A673 (cell line): ENCODE measurements around the gene SUN5. TPM values are rescaled to one million over a fixed set of nuclear protein-coding genes. Genes with fewer than 3 reads are reported as not detected.
"Not testable (repeated sequence)": the region's sequence is repeated elsewhere in the genome, so short reads cannot be mapped to it uniquely, and the experiment has no call there.

ENCODE experiments used
- BruUV-seq: library from RNA; stranded (reverse); fragments of 400-500 nt; replicated peaks from 2 replicates; lab custom pipeline; 2021; lab: Mats Ljungman, UMichigan
- CTCF ChIA-PET: fragments of 300-600 bp; sonication (Branson Sonifier 250); formaldehyde crosslinking; loops from one replicate; lab custom pipeline; 2022; ENCODE audit warnings: antibody characterized with exemption; lab: Charles Lee
- POLR2A ChIA-PET: fragments of 300-600 bp; sonication (Branson Sonifier 250); formaldehyde crosslinking; loops from one replicate; lab custom pipeline; 2022; ENCODE audit warnings: antibody characterized with exemption; ENCODE audit not compliant: low non-redundant PET; lab: Charles Lee
- DNase-seq: peaks from one replicate; pipeline ENCODE4 v3.0.0-alpha.2; 2015; ENCODE audit warnings: low spot score
- H3K27ac ChIP-seq: fragments of 200-600 bp; sonication (generic); 2 replicates; pipeline ENCODE4 v1.5.1; 2016; ENCODE audit warnings: mixed run types, low read depth, mild to moderate bottlenecking, mixed read lengths, antibody characterized with exemption, low read length; ENCODE audit not compliant: poor library complexity, severe bottlenecking
- H3K27me3 ChIP-seq: fragments of 200-600 bp; sonication (generic); replicated peaks from 2 replicates; pipeline ENCODE4 v1.6.1; 2017; ENCODE audit warnings: mixed run types, low read depth, mild to moderate bottlenecking, mixed read lengths, antibody characterized with exemption, low read length; ENCODE audit not compliant: insufficient read depth, poor library complexity
- H3K36me3 ChIP-seq: fragments of 200-600 bp; sonication (generic); 2 replicates; pipeline ENCODE4 v1.6.1; 2016; ENCODE audit warnings: mixed run types, mild to moderate bottlenecking, mixed read lengths, antibody characterized with exemption, low read length; ENCODE audit not compliant: insufficient read depth, poor library complexity, severe bottlenecking
- H3K4me1 ChIP-seq: fragments of 200-600 bp; sonication (generic); 2 replicates; pipeline ENCODE4 v1.6.1; 2017; ENCODE audit warnings: mixed run types, mild to moderate bottlenecking, mixed read lengths, antibody characterized with exemption, low read length; ENCODE audit not compliant: insufficient read depth, poor library complexity, severe bottlenecking
- H3K4me3 ChIP-seq: fragments of 200-600 bp; sonication (generic); 2 replicates; pipeline ENCODE4 v1.5.1; 2016; ENCODE audit warnings: low read depth, mixed run types, mild to moderate bottlenecking, mixed read lengths, low read length; ENCODE audit not compliant: poor library complexity, severe bottlenecking
- H3K9me3 ChIP-seq: fragments of 200-600 bp; sonication (generic); 2 replicates; pipeline ENCODE4 v1.6.1; 2016; ENCODE audit warnings: mixed run types, low read depth, mild to moderate bottlenecking, mixed read lengths, antibody characterized with exemption, low read length; ENCODE audit not compliant: poor library complexity, severe bottlenecking
- EZH2 ChIP-seq: fragments of 200-600 bp; sonication (generic); IDR thresholded peaks from 2 replicates; pipeline ENCODE4 v1.6.1; 2017; ENCODE audit warnings: borderline replicate concordance, low read depth, mild to moderate bottlenecking, mixed read lengths, antibody characterized with exemption, low read length; ENCODE audit not compliant: poor library complexity, severe bottlenecking
- intact Hi-C: fragments of 100-400 bp; cut with micrococcal nuclease; formaldehyde crosslinking; loops from one replicate; pipeline ENCODE4 v1.10.0; 2022; ENCODE audit not compliant: unreplicated experiment
- total RNA-seq: library from RNA; stranded (reverse); gene quantifications from 2 replicates; pipeline ENCODE4 v1.2.3, GENCODE V29; 2021
- TF ChIP-seq, protein P1 (sequence below): fragments of 300-800, 200-600 bp; sonication (generic); conservative IDR thresholded peaks from 2 replicates; pipeline ENCODE4 v1.5.1; 2017; ENCODE audit warnings: low read depth, mild to moderate bottlenecking, antibody characterized with exemption, low read length, moderate library complexity, mixed read lengths

The SUN5 gene
- total RNA-seq, 1 experiment from 2014 or later, result not detected

DNA sequence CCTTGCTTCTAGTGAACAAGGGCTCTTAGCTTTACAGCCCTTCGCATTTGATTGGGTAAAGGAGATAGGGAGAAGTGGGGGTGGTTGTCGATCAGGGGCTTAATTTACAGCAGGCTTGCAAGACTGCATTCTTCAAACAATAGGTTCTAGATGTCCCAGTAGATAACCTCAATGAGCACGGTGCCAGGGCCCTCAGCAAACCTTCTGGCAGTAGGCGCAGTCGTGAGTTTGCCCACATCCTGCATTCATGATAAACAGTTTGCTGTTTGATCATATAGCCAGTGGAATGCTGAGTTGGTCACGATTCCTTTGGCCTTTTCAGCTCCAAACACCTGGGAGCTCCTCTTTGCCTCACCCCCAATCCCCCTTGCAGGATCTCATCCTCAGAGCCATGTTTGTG lies 27.5 kb downstream of the SUN5 start:
- H3K4me3 ChIP-seq, result no peak overlapping the region
- TF ChIP-seq EZH2, result no peak
- TF ChIP-seq, protein P1, sequence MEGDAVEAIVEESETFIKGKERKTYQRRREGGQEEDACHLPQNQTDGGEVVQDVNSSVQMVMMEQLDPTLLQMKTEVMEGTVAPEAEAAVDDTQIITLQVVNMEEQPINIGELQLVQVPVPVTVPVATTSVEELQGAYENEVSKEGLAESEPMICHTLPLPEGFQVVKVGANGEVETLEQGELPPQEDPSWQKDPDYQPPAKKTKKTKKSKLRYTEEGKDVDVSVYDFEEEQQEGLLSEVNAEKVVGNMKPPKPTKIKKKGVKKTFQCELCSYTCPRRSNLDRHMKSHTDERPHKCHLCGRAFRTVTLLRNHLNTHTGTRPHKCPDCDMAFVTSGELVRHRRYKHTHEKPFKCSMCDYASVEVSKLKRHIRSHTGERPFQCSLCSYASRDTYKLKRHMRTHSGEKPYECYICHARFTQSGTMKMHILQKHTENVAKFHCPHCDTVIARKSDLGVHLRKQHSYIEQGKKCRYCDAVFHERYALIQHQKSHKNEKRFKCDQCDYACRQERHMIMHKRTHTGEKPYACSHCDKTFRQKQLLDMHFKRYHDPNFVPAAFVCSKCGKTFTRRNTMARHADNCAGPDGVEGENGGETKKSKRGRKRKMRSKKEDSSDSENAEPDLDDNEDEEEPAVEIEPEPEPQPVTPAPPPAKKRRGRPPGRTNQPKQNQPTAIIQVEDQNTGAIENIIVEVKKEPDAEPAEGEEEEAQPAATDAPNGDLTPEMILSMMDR, result no peak
- BruUV-seq, result no TSS peak
- ChIA-PET CTCF (no interaction called here), POLR2A (no interaction called here)
- no peaks in the 10 kb centered on the region for H3K9me3 ChIP-seq
- no peaks in the 10 kb centered on the region for H3K36me3 ChIP-seq
- no peak overlapping the region for H3K27ac ChIP-seq
- no peaks in the 10 kb centered on the region for H3K4me1 ChIP-seq
- no peaks in the 10 kb centered on the region for H3K27me3 ChIP-seq
- DNase-seq, result no peak
- intact Hi-C loops, result no loop called here

DNA sequence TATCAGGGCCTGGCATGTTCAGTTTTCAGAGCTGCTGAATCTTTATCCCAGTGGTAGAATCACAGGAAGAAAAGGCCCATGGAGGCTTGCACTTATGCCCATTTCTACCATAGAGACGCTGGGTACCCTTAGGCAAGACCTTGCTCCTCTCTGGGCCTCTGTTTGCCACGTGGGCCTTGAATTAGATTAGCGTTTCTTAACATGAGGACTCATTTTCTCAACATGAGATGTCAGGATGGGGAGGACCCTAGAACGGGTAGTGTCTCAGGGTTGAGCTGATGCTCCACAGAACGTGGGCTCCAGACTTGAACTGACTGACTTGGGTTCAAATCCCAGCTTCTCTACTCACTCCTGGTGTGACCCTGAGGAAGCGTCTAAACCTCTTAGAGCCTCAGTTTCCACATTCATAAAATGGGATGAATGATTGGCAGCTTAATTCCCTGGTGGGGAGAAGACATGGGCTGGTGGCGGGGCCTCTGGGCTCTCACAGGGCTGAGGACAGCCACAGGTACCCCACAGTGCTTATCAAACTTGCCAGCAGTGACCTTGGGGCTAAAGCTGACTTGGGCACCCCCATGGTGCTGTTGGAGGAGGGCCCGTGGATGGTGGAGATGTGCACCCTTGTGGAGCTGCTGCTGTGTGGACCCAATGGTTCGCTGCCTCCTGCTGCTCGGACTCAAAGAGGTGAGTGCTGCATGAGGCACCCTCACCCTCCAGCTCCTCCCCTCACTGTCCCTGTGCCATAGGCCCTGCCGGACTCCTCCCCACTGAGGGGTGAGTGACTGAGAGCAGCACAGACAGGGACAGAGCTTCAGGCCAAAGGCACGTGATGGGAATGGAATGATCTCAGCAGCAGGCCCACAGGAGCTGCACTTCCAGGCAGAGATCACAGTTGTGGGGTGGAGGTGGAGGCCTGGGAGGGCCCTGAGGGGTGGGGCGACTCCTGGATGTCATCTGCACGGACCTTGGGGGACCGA lies 28.2 kb downstream of the SUN5 start:
- no peak for TF ChIP-seq EZH2
- TF ChIP-seq, protein P1, result no peak
- no peaks in the 10 kb centered on the region for H3K27me3 ChIP-seq
- no peak for DNase-seq
- H3K4me1 ChIP-seq, result no peaks in the 10 kb centered on the region
- intact Hi-C loops, result no loop called here
- BruUV-seq, result no TSS peak
- H3K9me3 ChIP-seq, result no peaks in the 10 kb centered on the region
- no peak overlapping the region for H3K4me3 ChIP-seq
- no peaks in the 10 kb centered on the region for H3K36me3 ChIP-seq
- CTCF ChIA-PET, result no interaction called here
- POLR2A ChIA-PET, result no interaction called here
- no peak overlapping the region for H3K27ac ChIP-seq

DNA sequence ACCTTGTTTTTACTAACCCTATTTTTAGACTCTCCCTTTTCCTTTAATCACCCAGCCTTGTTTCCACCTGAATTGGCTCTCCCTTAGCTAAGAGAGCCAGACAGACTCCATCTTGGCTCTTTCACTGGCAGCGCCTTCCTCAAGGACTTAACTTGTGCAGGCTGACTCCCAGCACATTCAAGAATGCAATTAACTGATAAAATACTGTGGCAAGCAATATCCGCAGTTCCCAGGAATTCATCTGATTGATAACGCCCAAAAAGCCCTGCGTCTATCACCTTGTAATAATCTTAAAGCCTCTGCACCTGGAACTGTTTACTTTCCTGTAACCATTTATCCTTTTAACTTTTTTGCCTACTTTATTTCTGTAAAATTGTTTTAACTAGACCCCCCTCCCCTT lies 29.1 kb downstream of the SUN5 start:
- POLR2A ChIA-PET, intact Hi-C loops, H3K27ac ChIP-seq, H3K9me3 ChIP-seq, DNase-seq, CTCF ChIA-PET, H3K4me3 ChIP-seq, BruUV-seq, H3K4me1 ChIP-seq, H3K27me3 ChIP-seq, H3K36me3 ChIP-seq: not testable (repeated sequence)

DNA sequence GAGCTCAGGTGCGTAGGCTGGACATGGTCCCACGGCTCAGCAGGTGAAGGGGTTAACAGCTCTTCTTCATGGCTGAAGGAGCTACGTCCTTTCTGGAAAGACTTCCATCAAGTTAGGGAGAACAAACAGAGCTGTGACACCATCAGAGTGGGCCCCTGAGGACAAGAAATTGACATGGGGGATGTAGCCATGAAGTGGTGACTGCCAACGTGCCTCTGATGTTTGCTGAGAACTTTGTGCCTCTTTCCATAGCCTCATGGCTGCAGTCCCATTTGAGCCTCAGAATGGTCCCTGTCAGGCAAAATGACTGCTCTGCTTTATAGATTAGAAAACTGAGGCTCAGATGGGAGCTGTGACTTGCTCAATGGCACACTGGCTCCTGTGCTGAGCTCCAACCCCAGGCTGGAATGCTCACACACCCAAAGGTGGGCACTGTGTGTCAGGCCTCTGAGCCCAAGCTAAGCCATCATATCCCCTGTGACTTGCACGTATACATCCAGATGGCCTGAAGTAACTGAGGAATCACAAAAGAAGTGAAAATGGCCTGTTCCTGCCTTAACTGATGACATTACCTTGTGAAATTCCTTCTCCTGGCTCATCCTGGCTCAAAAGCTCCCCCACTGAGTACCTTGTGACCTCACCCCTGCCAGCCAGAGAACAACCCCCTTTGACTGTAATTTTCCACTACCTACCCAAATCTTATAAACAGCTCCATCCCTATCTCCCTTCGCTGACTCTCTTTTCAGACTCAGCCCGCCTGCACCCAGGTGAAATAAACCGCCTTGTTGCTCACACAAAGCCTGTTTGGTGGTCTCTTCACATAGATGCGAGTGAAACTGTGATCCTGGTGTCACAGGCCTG lies 29.8 kb downstream of the SUN5 start:
- DNase-seq, H3K9me3 ChIP-seq, CTCF ChIA-PET, BruUV-seq, POLR2A ChIA-PET, H3K27ac ChIP-seq, H3K4me3 ChIP-seq, H3K4me1 ChIP-seq, H3K36me3 ChIP-seq, intact Hi-C loops, H3K27me3 ChIP-seq: not testable (repeated sequence)
